ENCODE measurements around the gene CLCN2.

Gene CLCN2

GRCh38 chr3:184379358-184380184 lies 18.2 kb upstream of the CLCN2 start, which contains the start of gene CHRD:
Gene CHRD (plus strand): TSS chr3:184380054. CDS start chr3:184380319, 265 bp downstream.
- no peak for TF ChIP-seq CTCF (IDR thresholded peaks at IDR 0.05)

GRCh38 chr3:184378651-184379357 lies 17.4 kb upstream of the CLCN2 start:
- TF ChIP-seq CTCF (IDR thresholded peaks at IDR 0.05): no peak

GRCh38 chr3:184377882-184378445 lies 16.6 kb upstream of the CLCN2 start, which contains the start of gene THPO:
Gene THPO (minus strand): TSS chr3:184378207. CDS start chr3:184376259, 1,948 bp downstream.
- TF ChIP-seq CTCF (IDR thresholded peaks at IDR 0.05): no peak

GRCh38 chr3:184377374-184377773 lies 16.0 kb upstream of the CLCN2 start:
- TF ChIP-seq CTCF (IDR thresholded peaks at IDR 0.05): no peak

- TF ChIP-seq CTCF (IDR thresholded peaks at IDR 0.05): no peak
Measured at GRCh38 chr3:184375747-184376461, 14.5 kb upstream of the CLCN2 start.

- no peak for TF ChIP-seq CTCF (IDR thresholded peaks at IDR 0.05)
Measured at GRCh38 chr3:184373422-184373821, 12.0 kb upstream of the CLCN2 start.

GRCh38 chr3:184372911-184373310 lies 11.5 kb upstream of the CLCN2 start:
- no peak for TF ChIP-seq CTCF (IDR thresholded peaks at IDR 0.05)
